Measurements from ENCODE around the gene CFAP61. TPM values are rescaled to one million over a fixed set of nuclear protein-coding genes. Genes with fewer than 3 reads are reported as not detected.

CFAP61 gene
- total and polyA plus RNA-seq, 9 of the 15 experiments (the other 6 are each of a cell fraction or from before 2014, with no cell fraction given) = 0.11 TPM; not detected in 8

DNA sequence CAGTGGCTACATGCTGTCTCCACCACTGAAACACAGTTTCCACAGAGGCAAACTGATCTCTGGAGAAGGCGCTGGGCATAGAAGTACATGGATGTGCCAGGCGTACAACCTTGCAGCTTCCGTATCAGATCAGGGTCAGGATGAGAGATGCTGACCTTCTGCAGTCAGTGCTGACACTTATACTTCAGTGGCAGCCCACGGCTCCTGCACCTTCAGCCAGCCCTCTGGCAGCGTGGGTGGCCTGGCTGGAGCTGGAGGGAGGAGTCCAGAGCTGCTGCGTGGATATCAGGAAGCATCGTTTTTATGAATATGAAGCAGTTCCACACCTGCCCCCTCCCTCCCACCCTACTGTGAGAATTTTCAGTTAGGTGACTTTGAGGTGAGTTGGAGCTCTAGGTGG lies 149.3 kb downstream of the CFAP61 start:
- H3K36me3 ChIP-seq (ENCODE audit: control insufficient read depth, insufficient read depth, low read length) = no peaks in the 10 kb centered on the region
- in situ Hi-C loops (cut with MboI) = no loop called here
- intact Hi-C loops (cut with micrococcal nuclease) = no loop called here
- H3K9me3 ChIP-seq (replicated peaks; ENCODE audit: control insufficient read depth, insufficient read depth, low read depth, low read length) = no peaks in the 10 kb centered on the region
- H2AFZ ChIP-seq (ENCODE audit: low read depth, low read length) = no peak overlapping the region
- WGBS (ENCODE audit: insufficient coverage, low coverage, missing lambda C conversion rate) = 4% methylated on average over 4 of the region's 7 CpGs
- no peak overlapping the region for H3K4me3 ChIP-seq
- BruUV-seq (replicated peaks) = no TSS peak
- H3K27me3 ChIP-seq (ENCODE audit: control insufficient read depth in 2 of 2, insufficient read depth in 2 of 2, low read length in 2 of 2) = no peaks in the 10 kb centered on the region; a peak in 1 of 5 replicates
- no peaks in the 10 kb centered on the region for H4K20me1 ChIP-seq (replicated peaks; ENCODE audit: control insufficient read depth, insufficient read depth, low read length)
- H3K4me1 ChIP-seq (replicated peaks in 1 of 2; ENCODE audit: control insufficient read depth in 2 of 2, insufficient read depth in 2 of 2, low read length in 2 of 2) = no peaks in the 10 kb centered on the region
- no peaks in the 10 kb centered on the region for H3K79me2 ChIP-seq (ENCODE audit: control insufficient read depth, insufficient read depth, low read length)
- ChIA-PET POLR2A (no interaction called here), CTCF (ENCODE audit: low intra/inter-chr PET ratio) (no interaction called here)
- DNase-seq (ENCODE audit: extremely low read depth in 1 of 4, low spot score in 3 of 4) = no peak
- TF ChIP-seq NR3C1 (CRISPR knock-in tag; IDR thresholded peaks at IDR 0.05) = no peak
- no peak for TF ChIP-seq ZNF431 (CRISPR knock-in tag; IDR thresholded peaks at IDR 0.05)
- TF ChIP-seq, protein P1, sequence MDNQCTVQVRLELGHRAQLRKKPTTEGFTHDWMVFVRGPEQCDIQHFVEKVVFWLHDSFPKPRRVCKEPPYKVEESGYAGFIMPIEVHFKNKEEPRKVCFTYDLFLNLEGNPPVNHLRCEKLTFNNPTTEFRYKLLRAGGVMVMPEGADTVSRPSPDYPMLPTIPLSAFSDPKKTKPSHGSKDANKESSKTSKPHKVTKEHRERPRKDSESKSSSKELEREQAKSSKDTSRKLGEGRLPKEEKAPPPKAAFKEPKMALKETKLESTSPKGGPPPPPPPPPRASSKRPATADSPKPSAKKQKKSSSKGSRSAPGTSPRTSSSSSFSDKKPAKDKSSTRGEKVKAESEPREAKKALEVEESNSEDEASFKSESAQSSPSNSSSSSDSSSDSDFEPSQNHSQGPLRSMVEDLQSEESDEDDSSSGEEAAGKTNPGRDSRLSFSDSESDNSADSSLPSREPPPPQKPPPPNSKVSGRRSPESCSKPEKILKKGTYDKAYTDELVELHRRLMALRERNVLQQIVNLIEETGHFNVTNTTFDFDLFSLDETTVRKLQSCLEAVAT (IDR thresholded peaks at IDR 0.05) = no peak
- TF ChIP-seq, protein P2, sequence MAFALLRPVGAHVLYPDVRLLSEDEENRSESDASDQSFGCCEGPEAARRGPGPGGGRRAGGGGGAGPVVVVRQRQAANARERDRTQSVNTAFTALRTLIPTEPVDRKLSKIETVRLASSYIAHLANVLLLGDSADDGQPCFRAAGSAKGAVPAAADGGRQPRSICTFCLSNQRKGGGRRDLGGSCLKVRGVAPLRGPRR (CRISPR knock-in tag; IDR thresholded peaks at IDR 0.05) = no peak
- TF ChIP-seq RBM34 (IDR thresholded peaks at IDR 0.05; ENCODE audit: borderline replicate concordance, insufficient read depth, low read length) = no peak
- no peak for TF ChIP-seq SP1 (CRISPR knock-in tag; IDR thresholded peaks at IDR 0.05)
- TF ChIP-seq TCF7L2 (IDR thresholded peaks at IDR 0.05; ENCODE audit: low read depth, low read length) = no peak
- TF ChIP-seq HDAC2 (IDR thresholded peaks at IDR 0.05) = no peak
- no peak for TF ChIP-seq RNF2 (IDR thresholded peaks at IDR 0.05)
- H3K9me1 ChIP-seq (ENCODE audit: control insufficient read depth, insufficient read depth, low read length) = no peaks in the 10 kb centered on the region
- no peak overlapping the region for H3K9ac ChIP-seq (ENCODE audit: insufficient read depth in 1 of 2, low read depth in 2 of 2, low read length in 2 of 2)
- no peak for ATAC-seq
- no peak overlapping the region for H3K27ac ChIP-seq (ENCODE audit: extremely low read depth, low read depth, low read length)
- no peak for FAIRE-seq
- no peak overlapping the region for H3K4me2 ChIP-seq (ENCODE audit: insufficient read depth, low read length)
